ENCODE results near the gene C9orf50.

GRCh38 chr9:129562514-129562913 lies 58.4 kb downstream of the C9orf50 start:
- TF ChIP-seq CTCF (IDR thresholded peaks at IDR 0.05; ENCODE audit: low read length) = no peak
- no peak for TF ChIP-seq EZH2 (optimal IDR thresholded peaks at IDR 0.05; ENCODE audit: low read depth, low read length)
